Urinary bladder (tissue), 4 donors: ENCODE measurements around the gene AGAP1. TPM values are rescaled to one million over a fixed set of nuclear protein-coding genes. Genes with fewer than 3 reads are reported as not detected.
"Not testable (repeated sequence)": the region's sequence is repeated elsewhere in the genome, so short reads cannot be mapped to it uniquely, and the experiment has no call there.

Experiments
- DNase-seq: peaks from one replicate; pipeline ENCODE4 v3.0.0-alpha.2; 2015; ENCODE audit errors: extremely low spot score
- H3K27ac ChIP-seq: one replicate; pipeline ENCODE4 v1.5.1; 2013; ENCODE audit warnings: low read depth, mild to moderate bottlenecking, moderate library complexity
- H3K36me3 ChIP-seq: one replicate; pipeline ENCODE4 v1.6.1; 2013; ENCODE audit warnings: mild to moderate bottlenecking, moderate library complexity; ENCODE audit not compliant: insufficient read depth
- H3K4me1 ChIP-seq: one replicate; pipeline ENCODE4 v1.6.1; 2013; ENCODE audit warnings: mild to moderate bottlenecking, moderate library complexity; ENCODE audit not compliant: insufficient read depth
- H3K4me3 ChIP-seq: one replicate; pipeline ENCODE4 v1.5.1; 2013; ENCODE audit warnings: low read depth, low read length
- WGBS: extraction: QIAGEN DNeasy Blood & Tissue Kit; methylation state at CpG from one replicate; pipeline ENCODE4 v1.1.7; 2013; 5-methylcytosine and 5-hydroxymethylcytosine counted together
- polyA plus RNA-seq: library from polyadenylated mRNA; stranded (reverse); fragments of 200-250 nt; gene quantifications from one replicate; pipeline ENCODE4 v1.2.3, GENCODE V29; 2013
- total RNA-seq: library from RNA; depleted of rRNA; stranded (reverse); fragments of >200 nt; gene quantifications from one replicate; pipeline ENCODE4 v1.2.3, GENCODE V29; 2014
- donor health status: healthy with polysubstance abuse.
- donor health status: healthy.

Gene AGAP1
- total and polyA plus RNA-seq, 2 donors, result 12.8 to 24.7 TPM

DNA sequence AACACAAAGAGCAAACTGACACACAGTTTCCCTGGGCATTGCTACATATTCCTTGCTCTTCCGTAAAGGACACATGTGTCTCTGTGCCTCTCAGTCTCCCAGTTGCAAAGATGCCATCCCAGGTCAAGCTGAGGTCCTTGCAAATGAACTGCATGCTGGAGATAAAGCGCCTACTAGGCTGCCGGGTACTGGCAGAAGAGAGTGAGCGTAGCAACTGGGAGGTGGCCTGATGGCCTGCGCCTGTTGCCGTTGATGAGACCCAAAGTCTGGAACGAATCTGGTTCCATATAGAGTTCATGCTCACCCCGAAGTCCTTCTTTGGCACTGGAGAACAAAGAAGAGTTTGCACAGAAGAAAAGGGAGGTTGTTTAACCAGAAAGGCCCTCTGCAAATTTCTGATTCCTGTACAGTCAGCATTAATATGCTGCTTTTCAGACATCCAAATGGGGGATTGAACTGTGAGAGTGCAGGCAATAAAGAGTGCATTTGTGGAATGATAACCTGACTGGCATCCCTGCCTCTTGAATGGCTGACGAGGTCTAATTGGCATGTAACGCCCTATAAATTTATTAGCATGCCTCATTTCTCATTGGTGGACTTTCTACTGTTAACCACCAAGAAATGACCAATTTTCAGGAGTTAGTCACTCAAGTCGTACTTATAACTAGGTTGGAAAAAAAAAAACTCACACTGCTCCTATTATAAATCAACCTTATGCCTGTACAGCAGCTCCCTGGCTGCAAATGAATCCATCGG, 595.6 kb downstream of the AGAP1 start:
- Histone ChIP-seq H3K4me1 (no peaks in the 10 kb centered on the region), H3K4me3 (no peak overlapping the region), H3K36me3 (no peaks in the 10 kb centered on the region), H3K27ac (no peak overlapping the region)
- DNase-seq, result no peak
- WGBS, result 92% methylated on average over 12 of the region's 12 CpGs

DNA sequence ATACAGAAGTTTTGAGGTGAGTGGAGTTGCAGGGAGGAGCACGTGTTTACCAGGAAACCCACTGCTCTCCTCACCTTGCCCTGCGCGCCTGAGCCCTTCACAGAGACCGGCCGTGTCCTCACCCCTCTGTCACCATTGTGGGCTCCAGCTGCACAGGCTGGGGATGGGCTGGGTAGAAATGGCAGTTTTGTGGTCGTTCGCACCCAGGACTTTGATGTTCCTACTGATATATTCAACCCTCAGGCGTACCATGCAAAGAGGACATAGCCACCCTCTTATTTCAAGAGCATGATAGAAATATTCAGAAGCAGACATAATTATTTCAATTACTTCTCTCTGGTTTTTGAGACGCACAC, 596.2 kb downstream of the AGAP1 start:
- Histone ChIP-seq H3K4me3 (no peak overlapping the region), H3K36me3 (no peaks in the 10 kb centered on the region), H3K4me1 (no peaks in the 10 kb centered on the region), H3K27ac (no peak overlapping the region)
- WGBS, result 89% methylated on average over 9 of the region's 9 CpGs
- DNase-seq, result no peak

GRCh38 chr2:236090826-236091225, 597.0 kb downstream of the AGAP1 start:
- DNase-seq, H3K36me3 ChIP-seq, H3K27ac ChIP-seq, H3K4me3 ChIP-seq, H3K4me1 ChIP-seq: not testable (repeated sequence)
- 93% methylated on average over 16 of the region's 16 CpGs for WGBS

DNA sequence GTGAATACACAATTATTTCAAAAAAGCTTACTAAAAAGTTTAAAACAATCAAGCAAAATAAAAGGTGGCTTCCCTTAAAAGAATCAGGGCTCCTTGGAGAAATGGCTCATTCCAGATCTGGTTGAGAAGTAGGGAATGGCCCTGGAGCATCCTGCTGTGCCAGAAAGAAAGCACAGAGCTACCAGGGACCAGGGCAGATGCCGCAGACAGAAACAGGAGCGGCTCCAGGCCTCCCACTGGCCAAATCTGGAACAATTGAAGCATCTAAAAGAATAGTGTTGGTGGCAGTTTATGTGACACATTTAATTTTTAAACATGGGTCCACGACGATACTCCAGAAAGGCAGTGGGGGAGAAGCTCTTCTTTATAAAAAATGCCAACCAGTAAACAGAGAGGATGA, 598.9 kb downstream of the AGAP1 start:
- DNase-seq, result no peak

DNA sequence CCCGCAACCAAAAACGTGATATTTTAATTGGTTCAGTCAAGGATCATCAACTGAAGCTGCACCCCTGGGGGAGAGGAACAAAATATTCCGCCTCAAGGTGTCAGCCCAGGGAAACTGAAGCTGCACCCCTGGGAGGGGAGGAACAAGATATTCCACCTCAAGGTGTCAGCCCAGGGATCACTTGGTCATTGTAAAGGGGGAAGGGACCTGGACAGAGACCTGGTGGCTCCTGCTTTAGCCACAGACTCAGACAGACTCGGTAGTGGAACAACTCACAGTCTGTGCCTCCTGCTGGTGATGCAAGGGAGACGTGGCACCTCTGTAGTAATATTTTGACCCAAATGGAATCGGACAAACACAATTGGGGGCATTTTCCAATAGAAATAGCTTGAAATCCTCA, 599.3 kb downstream of the AGAP1 start:
- DNase-seq, result no peak
- Histone ChIP-seq H3K36me3 (no peaks in the 10 kb centered on the region), H3K4me3 (no peak overlapping the region), H3K27ac (no peak overlapping the region), H3K4me1 (no peaks in the 10 kb centered on the region)
- 86% methylated on average over 6 of the region's 6 CpGs for WGBS

More for the DNA sequence above, 598.9 kb downstream of the AGAP1 start:
- no peaks in the 10 kb centered on the region for H3K4me1 ChIP-seq
- H3K27ac ChIP-seq, result no peak overlapping the region
- WGBS, result 85% methylated on average over 4 of the region's 4 CpGs
- H3K36me3 ChIP-seq, result no peaks in the 10 kb centered on the region
- no peak overlapping the region for H3K4me3 ChIP-seq

DNA sequence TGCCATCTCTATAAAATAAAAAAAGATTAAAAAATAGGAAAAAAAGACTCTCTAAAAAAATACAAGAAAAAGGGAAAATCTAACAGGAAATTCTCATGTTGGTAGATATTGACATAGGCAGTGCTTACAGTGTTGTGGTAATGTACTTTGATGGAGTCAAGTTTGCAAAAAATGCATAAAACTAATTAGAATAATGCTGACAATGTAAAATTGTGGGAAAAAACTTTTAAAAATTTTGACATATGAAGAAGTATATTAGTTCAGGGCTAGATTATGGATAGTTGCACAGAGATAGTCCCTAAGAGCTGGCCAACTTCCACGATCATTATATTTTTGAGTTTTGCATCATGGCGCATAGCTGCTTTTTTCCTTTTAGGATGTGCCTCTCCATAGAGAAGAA, 601.7 kb downstream of the AGAP1 start:
- Histone ChIP-seq H3K4me3 (no peak overlapping the region), H3K27ac (no peak overlapping the region), H3K4me1 (no peaks in the 10 kb centered on the region), H3K36me3 (no peaks in the 10 kb centered on the region)
- WGBS, result 96% methylated on average over 2 of the region's 2 CpGs
- DNase-seq, result no peak

DNA sequence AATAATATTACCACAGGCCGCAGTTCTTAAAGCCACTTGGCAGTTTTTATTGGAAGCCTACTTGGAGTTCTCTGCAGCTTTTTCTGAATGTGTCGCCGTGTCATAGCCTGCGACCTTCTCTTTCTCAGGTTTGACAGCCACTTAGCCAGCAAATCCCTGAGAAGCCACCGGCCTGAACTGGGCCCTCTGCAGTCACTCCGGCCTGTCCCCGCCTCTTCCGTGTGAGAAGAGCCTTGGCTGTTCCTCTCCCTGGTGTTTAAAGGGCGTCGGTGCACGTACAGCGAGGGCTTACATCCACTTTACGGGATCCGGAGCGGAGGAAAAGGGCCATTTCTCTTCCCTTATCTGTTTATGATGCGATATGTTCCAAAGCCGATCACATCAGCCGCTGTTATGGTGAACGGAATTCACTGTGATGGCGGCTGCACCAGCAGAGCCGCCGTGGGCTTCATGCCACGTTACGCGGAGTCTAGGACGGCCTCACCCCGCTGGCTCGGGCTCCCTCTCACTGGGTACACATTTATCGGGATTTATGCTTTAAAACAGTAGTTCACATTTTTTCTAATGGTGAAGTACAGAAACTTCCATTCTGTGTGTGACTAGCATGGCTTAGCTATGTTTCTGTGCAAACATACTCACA, 607.6 kb downstream of the AGAP1 start:
- Histone ChIP-seq H3K27ac (no peak overlapping the region), H3K36me3 (no peaks in the 10 kb centered on the region), H3K4me3 (no peak overlapping the region), H3K4me1 (no peaks in the 10 kb centered on the region)
- DNase-seq, result no peak
- WGBS, result 82% methylated on average over 29 of the region's 29 CpGs

- no peak for DNase-seq
- WGBS, result 96% methylated on average over 10 of the region's 10 CpGs
- Histone ChIP-seq H3K4me1 (no peaks in the 10 kb centered on the region), H3K27ac (no peak overlapping the region), H3K4me3 (no peak overlapping the region), H3K36me3 (no peaks in the 10 kb centered on the region)
These were observed 609.1 kb downstream of the AGAP1 start for GRCh38 chr2:236102971-236103370.

GRCh38 chr2:236103981-236104380, 610.1 kb downstream of the AGAP1 start:
- Histone ChIP-seq H3K4me1 (no peaks in the 10 kb centered on the region), H3K27ac (no peak overlapping the region), H3K36me3 (no peaks in the 10 kb centered on the region), H3K4me3 (no peak overlapping the region)
- 95% methylated on average over 9 of the region's 9 CpGs for WGBS
- no peak for DNase-seq

GRCh38 chr2:236105955-236106607, 612.2 kb downstream of the AGAP1 start:
- 94% methylated on average over 16 of the region's 16 CpGs for WGBS
- Histone ChIP-seq H3K27ac (no peak overlapping the region), H3K4me3 (no peak overlapping the region), H3K36me3 (no peaks in the 10 kb centered on the region), H3K4me1 (no peaks in the 10 kb centered on the region)
- DNase-seq, result no peak

- 73% methylated on average over 10 of the region's 10 CpGs for WGBS
- no peak for DNase-seq
These were observed 612.9 kb downstream of the AGAP1 start for GRCh38 chr2:236106761-236107160.

GRCh38 chr2:236107536-236107935, 613.7 kb downstream of the AGAP1 start:
- no peaks in the 10 kb centered on the region for H3K36me3 ChIP-seq
- no peak for DNase-seq
- no peaks in the 10 kb centered on the region for H3K4me1 ChIP-seq
- no peak overlapping the region for H3K4me3 ChIP-seq
- 95% methylated on average over 11 of the region's 11 CpGs for WGBS
- H3K27ac ChIP-seq, result no peak overlapping the region

More at GRCh38 chr2:236106761-236107160, 612.9 kb downstream of the AGAP1 start:
- no peak overlapping the region for H3K4me3 ChIP-seq
- H3K4me1 ChIP-seq, result no peaks in the 10 kb centered on the region
- H3K36me3 ChIP-seq, result no peaks in the 10 kb centered on the region
- no peak overlapping the region for H3K27ac ChIP-seq

DNA sequence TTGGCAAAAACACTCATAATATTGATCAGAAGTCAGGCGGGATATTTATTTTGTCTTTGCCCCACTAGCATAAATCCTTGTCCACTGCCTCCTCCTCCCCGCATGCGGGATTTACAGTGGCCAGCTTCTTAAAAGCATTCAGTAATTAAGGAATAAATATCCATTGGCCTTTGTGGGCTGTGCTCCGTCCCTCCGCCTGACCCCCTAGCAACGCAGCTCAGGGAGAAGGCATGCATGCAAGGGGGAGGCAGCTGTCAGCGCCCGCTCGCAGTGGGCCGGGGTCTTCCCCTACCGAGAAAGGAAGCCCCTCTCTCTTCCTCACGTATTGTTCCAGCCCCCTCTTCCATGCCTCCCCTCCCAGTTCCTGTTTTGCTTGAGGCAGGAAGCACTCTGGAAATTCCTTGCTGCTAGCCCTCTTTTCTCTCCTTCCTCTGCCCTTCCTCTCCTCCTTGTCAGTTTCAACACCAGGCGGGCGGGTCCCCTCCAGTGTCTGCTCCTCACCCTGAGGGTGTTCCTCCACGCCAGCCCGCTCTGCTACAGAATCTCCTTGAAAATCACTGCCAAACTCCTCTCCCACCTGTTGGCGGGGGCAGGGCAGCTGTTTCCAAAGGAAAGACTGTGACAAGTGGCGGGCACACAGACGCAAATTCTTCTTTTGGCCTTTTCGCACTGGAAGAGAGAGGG, 614.2 kb downstream of the AGAP1 start:
- H3K27ac ChIP-seq, result no peak overlapping the region
- H3K4me1 ChIP-seq, result no peaks in the 10 kb centered on the region
- H3K4me3 ChIP-seq, result no peak overlapping the region
- no peaks in the 10 kb centered on the region for H3K36me3 ChIP-seq
- WGBS, result 65% methylated on average over 20 of the region's 20 CpGs
- DNase-seq, result no peak
